HEK293T (cell line): ENCODE results near the gene MLN.

Experiments used
- CTCF ChIA-PET: fragments of 350-600 bp; formaldehyde crosslinking; extraction: SDS; loops from one replicate; lab custom pipeline; 2021; ENCODE audit warnings: antibody characterized with exemption, inconsistent platforms; lab: Yijun Ruan, JAX
- POLR2A ChIA-PET: fragments of 350-600 bp; formaldehyde crosslinking; extraction: SDS; loops from one replicate; lab custom pipeline; 2020; ENCODE audit warnings: antibody characterized with exemption, inconsistent platforms; lab: Yijun Ruan, JAX
- DNase-seq: peaks from one replicate; pipeline ENCODE4 v3.0.0; 2012; ENCODE audit warnings: mixed read lengths; ENCODE audit errors: extremely low spot score
- ARNT ChIP-seq: fragments of 450-650 bp; IDR thresholded peaks from 2 replicates; pipeline ENCODE4 v1.6.1; 2017; ENCODE audit warnings: mild to moderate bottlenecking
- BHLHE40 ChIP-seq: fragments of 450-650 bp; IDR thresholded peaks from 2 replicates; pipeline ENCODE4 v1.6.1; 2016; ENCODE audit warnings: mild to moderate bottlenecking, moderate library complexity, borderline replicate concordance
- CTBP1 ChIP-seq: fragments of 450-650 bp; IDR thresholded peaks from 2 replicates; pipeline ENCODE4 v1.6.1; 2016; ENCODE audit warnings: borderline replicate concordance
- ELF4 ChIP-seq: fragments of 450-650 bp; IDR thresholded peaks from 2 replicates; pipeline ENCODE4 v1.6.1; 2017; ENCODE audit warnings: antibody characterized with exemption
- FOXA1 ChIP-seq: fragments of 450-650 bp; IDR thresholded peaks from 2 replicates; pipeline ENCODE4 v1.6.1; 2016; ENCODE audit warnings: mild to moderate bottlenecking
- FOXK2 ChIP-seq: fragments of 450-650 bp; IDR thresholded peaks from 2 replicates; pipeline ENCODE4 v1.6.1; 2016; ENCODE audit warnings: mild to moderate bottlenecking
- FOXM1 ChIP-seq: fragments of 450-650 bp; IDR thresholded peaks from 2 replicates; pipeline ENCODE4 v1.6.1; 2017; ENCODE audit warnings: mild to moderate bottlenecking, borderline replicate concordance
- HDGF ChIP-seq: fragments of 450-650 bp; IDR thresholded peaks from 2 replicates; pipeline ENCODE4 v1.6.1; 2017; ENCODE audit warnings: antibody characterized with exemption, borderline replicate concordance
- L3MBTL2 ChIP-seq: fragments of 450-650 bp; conservative IDR thresholded peaks from 2 replicates; pipeline ENCODE4 v1.6.1; 2016; ENCODE audit warnings: mild to moderate bottlenecking
- LEF1 ChIP-seq: fragments of 450-650 bp; IDR thresholded peaks from 2 replicates; pipeline ENCODE4 v1.6.1; 2017; ENCODE audit warnings: mild to moderate bottlenecking, borderline replicate concordance
- NFRKB ChIP-seq: fragments of 450-650 bp; IDR thresholded peaks from 2 replicates; pipeline ENCODE4 v1.6.1; 2016; ENCODE audit warnings: mild to moderate bottlenecking, moderate library complexity
- SP1 ChIP-seq: fragments of 450-650 bp; IDR thresholded peaks from 2 replicates; pipeline ENCODE4 v1.6.1; 2017
- SUZ12 ChIP-seq: fragments of 450-650 bp; IDR thresholded peaks from 2 replicates; pipeline ENCODE4 v1.6.1; 2016; ENCODE audit warnings: mild to moderate bottlenecking
- TARDBP ChIP-seq: fragments of 450-650 bp; IDR thresholded peaks from 2 replicates; pipeline ENCODE4 v1.6.1; 2016
- ZNF384 ChIP-seq: fragments of 450-650 bp; IDR thresholded peaks from 2 replicates; pipeline ENCODE4 v1.6.1; 2016
- TF ChIP-seq, protein P1 (sequence below): fragments of 450-650 bp; IDR thresholded peaks from 2 replicates; pipeline ENCODE4 v1.6.1; 2016

The MLN gene

DNA sequence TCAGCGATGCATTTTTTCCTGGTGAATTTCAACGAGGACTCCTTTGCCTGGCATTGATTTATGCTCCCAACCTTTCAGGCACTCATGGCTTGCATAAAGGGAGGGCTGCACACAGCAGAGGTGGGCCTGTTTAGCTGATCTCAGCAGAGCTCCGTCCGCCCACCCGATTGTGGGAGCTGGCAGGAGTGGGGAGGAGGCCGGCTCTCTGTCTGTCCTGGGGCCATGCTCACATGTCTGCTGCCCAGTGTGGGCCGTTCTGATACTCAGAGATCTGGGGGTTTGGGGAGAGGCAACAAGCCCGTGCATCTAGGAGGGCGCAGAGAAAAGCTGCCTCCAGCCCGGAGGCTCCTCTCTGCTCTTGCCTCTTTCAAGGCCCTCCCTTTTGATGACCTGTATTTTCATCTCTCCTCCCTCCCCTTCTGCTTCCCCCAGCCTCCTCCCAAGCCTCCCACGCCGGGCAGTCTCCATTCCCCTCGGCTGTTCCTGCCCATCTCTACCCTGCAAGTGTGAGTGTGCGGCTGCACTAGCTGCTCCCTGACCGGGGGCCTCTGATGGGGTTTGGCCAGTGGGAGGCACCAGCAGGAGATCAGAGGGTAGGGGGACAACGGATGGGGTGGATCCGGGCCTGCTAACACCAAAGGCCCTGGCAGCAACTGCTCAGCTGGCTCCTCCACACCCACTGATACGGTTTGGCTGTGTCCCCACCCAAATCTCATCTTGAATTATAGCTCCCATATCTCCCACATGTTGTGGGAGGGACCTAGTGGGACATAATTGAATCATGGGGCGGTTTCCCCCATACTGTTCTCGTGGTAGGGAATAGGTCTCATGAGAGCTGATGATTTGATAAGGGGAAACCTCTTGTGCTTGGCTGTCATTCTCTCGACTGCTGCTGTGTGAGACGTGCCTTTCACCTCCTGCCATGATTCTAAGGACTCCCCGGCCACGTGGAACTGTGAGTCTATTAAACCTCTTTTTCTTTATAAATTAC, 39.6 kb upstream of the MLN start:
- DNase-seq = no peak
- POLR2A ChIA-PET = interaction anchor here (1.4 kb wide), 1 partner anchor 132 kb away, joined by 3 read pairs; no protein-coding TSS in a partner anchor
- CTCF ChIA-PET = no interaction called here
- TF ChIP-seq NFRKB (no peak), L3MBTL2 (no peak), BHLHE40 (no peak), FOXM1 (no peak), CTBP1 (no peak), LEF1 (no peak), HDGF (no peak)
- TF ChIP-seq, protein P1, sequence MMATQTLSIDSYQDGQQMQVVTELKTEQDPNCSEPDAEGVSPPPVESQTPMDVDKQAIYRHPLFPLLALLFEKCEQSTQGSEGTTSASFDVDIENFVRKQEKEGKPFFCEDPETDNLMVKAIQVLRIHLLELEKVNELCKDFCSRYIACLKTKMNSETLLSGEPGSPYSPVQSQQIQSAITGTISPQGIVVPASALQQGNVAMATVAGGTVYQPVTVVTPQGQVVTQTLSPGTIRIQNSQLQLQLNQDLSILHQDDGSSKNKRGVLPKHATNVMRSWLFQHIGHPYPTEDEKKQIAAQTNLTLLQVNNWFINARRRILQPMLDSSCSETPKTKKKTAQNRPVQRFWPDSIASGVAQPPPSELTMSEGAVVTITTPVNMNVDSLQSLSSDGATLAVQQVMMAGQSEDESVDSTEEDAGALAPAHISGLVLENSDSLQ = no peak

DNA sequence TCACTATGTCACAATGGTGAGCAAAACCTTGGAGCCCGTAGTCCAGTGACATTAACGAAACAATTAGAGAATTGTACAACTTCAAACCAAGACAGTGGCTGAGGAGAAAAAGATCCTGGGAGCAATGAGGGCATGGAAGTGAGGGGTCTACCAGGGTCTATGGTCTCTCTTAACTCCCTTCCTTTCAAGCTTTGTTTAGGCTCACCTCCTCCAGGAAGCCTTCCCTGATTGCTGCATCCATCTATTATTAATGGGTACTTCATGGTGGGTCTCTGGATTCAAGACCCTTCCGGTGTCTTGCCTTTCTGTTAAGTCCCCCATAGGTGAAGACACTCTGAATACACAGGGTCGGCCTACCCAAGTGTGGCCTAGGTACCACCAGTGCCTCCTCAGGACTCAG, 38.1 kb upstream of the MLN start:
- ChIA-PET POLR2A (no interaction called here), CTCF (interaction anchor here (1.1 kb wide), 2 partner anchors 46 to 78 kb away, joined by 3 read pairs; no protein-coding TSS in a partner anchor)
- TF ChIP-seq, protein P1 = no peak
- TF ChIP-seq ELF4 (no peak), LEF1 (no peak), ZNF384 (no peak), TARDBP (no peak), FOXA1 (no peak), ARNT (no peak), CTBP1 (no peak), L3MBTL2 (no peak), FOXK2 (no peak), FOXM1 (no peak), BHLHE40 (no peak), NFRKB (no peak), HDGF (no peak), SP1 (no peak), SUZ12 (no peak)
- DNase-seq = no peak

DNA sequence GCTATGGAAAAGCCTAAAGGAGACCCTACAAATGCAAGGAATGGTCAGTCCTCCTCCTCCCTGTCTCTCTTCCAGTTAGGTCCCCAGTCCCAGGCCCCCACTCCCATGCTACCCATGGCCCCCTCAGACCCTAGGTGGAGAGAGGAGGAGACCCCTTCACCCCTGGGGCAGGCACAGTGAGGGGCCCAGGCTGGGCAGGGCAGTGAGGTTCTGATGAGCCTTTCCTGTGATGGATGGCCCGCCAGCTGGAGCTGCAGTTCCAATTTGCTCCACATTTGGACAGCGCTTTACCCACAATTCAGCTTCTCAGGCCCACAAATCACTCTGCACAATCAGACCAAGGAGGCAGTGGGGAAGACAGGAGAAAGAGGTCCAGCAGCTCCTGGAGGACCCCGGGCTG, 37.3 kb upstream of the MLN start:
- ChIA-PET CTCF (interaction anchor here (1.1 to 1.4 kb wide), 3 partner anchors 45 to 77 kb away, joined by 3 read pairs; no protein-coding TSS in a partner anchor), POLR2A (interaction anchor here (1.2 to 1.4 kb wide), 2 partner anchors 20 to 130 kb away, joined by 3 to 4 read pairs; partner anchors contain the start of gene UQCC2)
- DNase-seq = no peak
- TF ChIP-seq, protein P1 = no peak
- TF ChIP-seq ZNF384 (no peak), L3MBTL2 (no peak), TARDBP (no peak), SUZ12 (no peak), NFRKB (no peak)

DNA sequence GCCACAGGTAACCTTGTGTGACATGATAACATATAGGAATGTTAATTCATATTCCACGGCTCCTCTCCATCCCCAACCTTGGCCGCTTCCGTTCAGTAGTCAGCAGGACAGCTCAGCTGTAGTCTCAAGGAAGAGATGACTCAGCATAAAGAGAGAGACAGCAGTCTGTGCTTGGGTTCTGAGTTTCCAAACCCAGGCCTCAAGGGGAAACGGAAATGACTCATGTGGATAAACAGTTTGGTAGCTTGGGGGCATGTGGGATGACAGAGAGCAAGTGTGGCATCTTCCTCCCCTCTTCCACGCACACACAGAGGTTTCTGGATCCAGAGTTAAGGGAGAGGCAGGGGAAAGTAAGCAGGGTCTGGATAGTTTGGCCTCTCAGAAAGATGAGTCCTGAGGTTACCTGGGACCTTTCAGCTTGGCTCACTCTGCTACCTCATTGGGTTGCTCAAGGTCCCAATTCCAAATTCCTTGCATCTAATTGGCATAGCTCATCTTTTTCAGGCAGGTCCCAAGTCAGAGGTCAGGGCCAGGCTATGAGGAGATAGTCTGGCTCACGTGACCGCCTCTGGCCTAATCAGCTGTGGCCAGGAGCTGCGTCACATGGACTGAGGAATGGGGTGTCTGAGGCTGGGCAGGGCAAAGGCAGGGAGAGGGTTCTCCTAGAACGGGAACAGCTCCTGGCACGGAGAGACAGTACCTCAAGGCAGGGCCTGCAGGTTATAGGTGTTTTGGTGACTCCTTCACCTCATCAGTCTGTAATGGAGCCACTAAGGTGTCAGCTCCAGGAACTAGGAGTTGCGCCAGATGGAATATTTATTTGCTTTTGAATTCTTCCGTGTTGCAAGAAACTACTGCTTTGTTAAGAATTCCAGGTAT, 36.5 kb upstream of the MLN start:
- peak; percentile 42 for DNase-seq
- CTCF ChIA-PET = interaction anchor here (0.7 to 1.5 kb wide), 4 partner anchors 34 to 72 kb away, joined by 3 to 4 read pairs (median 3); no protein-coding TSS in a partner anchor
- POLR2A ChIA-PET = interaction anchor here (0.9 to 1.4 kb wide), 3 partner anchors 21 to 129 kb away, joined by 3 to 4 read pairs (median 3); partner anchors contain the start of genes LEMD2 and UQCC2
- TF ChIP-seq L3MBTL2 (no peak), NFRKB (no peak), FOXK2 (no peak), SP1 (no peak), HDGF (no peak), ELF4 (no peak), FOXA1 (no peak), BHLHE40 (no peak), FOXM1 (no peak), ARNT (no peak), LEF1 (no peak), SUZ12 (no peak), ZNF384 (no peak), CTBP1 (no peak), TARDBP (no peak)
- TF ChIP-seq, protein P1 = no peak
